ENCODE results near the gene FBXO31.
A peak's percentile ranks its signal among the peaks of the same experiment; 100 is the strongest.

FBXO31 gene

DNA sequence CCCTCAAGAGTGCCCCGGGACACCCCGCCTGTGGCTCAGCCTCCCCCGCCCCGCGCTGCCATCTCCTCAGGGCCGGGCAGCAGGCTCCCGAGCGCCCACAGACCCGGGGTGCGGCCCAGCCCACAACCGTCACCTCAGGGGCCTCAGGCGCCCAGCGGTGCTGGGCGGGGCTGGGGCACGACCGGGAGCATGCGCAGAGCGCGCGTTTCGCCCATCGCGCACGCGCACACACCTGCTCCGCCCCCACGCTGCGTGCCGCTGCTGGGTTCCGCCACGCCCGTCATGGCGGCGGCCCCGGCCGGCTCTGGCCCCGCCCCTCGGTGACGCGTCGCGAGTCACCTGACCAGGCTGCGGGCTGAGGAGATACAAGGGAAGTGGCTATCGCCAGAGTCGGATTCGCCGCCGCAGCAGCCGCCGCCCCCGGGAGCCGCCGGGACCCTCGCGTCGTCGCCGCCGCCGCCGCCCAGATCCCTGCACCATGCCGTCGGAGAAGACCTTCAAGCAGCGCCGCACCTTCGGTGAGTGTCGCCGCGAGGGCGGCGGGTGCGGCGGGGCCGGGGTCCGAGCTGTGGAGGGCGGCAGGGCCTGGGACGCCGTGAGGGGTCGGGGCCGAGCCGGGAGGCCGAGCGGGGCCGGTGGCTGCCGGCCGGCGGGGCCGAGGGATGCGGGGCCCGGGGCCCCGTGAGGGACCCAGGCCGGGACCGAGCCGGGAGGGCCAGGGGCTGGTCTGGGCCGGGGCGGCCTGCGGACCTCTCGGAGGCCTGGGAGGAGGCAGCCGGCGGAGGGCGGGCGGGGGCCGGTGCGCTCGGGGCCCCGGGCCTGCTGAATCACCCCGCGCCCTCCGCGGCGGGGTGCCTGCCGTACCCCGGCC lies 8.6 kb upstream of the FBXO31 start, which contains the start of gene MAP1LC3B (continued):
- TF ChIP-seq PRDM4 (tag by site-specific recombination; IDR thresholded peaks at IDR 0.05), result 0 out of 2 replicates have a peak, but pooled peaks have one; percentile 17
- no peak for TF ChIP-seq HOXA7 (CRISPR knock-in tag; IDR thresholded peaks at IDR 0.05; ENCODE audit: borderline replicate concordance)
- TF ChIP-seq, protein P1, sequence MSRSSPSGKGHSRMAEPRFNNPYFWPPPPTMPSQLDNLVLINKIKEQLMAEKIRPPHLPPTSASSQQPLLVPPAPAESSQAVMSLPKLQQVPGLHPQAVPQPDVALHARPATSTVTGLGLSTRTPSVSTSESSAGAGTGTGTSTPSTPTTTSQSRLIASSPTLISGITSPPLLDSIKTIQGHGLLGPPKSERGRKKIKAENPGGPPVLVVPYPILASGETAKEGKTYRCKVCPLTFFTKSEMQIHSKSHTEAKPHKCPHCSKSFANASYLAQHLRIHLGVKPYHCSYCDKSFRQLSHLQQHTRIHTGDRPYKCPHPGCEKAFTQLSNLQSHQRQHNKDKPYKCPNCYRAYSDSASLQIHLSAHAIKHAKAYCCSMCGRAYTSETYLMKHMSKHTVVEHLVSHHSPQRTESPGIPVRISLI (tag by site-specific recombination; IDR thresholded peaks at IDR 0.05), result no peak
- TF ChIP-seq ZNF274 (IDR thresholded peaks at IDR 0.05; ENCODE audit: low read length), result no peak
- TF ChIP-seq ZNF274 (tag by site-specific recombination; IDR thresholded peaks at IDR 0.05; ENCODE audit: borderline replicate concordance), result no peak
- no peak for TF ChIP-seq MZF1 (tag by site-specific recombination; IDR thresholded peaks at IDR 0.05; ENCODE audit: borderline replicate concordance)
- TF ChIP-seq ZNF138 (tag by site-specific recombination; IDR thresholded peaks at IDR 0.05; ENCODE audit: borderline replicate concordance), result no peak
- TF ChIP-seq ZNF843 (tag by site-specific recombination; IDR thresholded peaks at IDR 0.05), result no peak
- no peak for TF ChIP-seq ZBTB1 (tag by site-specific recombination; IDR thresholded peaks at IDR 0.05)
- no peak for TF ChIP-seq GLI2 (tag by site-specific recombination; IDR thresholded peaks at IDR 0.05; ENCODE audit: borderline replicate concordance, low read depth)
- no peak for TF ChIP-seq ZNF664 (tag by site-specific recombination; IDR thresholded peaks at IDR 0.05)
- TF ChIP-seq ZNF585B (tag by site-specific recombination; IDR thresholded peaks at IDR 0.05), result no peak
- TF ChIP-seq, protein P2, sequence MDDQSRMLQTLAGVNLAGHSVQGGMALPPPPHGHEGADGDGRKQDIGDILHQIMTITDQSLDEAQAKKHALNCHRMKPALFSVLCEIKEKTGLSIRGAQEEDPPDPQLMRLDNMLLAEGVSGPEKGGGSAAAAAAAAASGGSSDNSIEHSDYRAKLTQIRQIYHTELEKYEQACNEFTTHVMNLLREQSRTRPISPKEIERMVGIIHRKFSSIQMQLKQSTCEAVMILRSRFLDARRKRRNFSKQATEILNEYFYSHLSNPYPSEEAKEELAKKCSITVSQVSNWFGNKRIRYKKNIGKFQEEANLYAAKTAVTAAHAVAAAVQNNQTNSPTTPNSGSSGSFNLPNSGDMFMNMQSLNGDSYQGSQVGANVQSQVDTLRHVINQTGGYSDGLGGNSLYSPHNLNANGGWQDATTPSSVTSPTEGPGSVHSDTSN (CRISPR knock-in tag; IDR thresholded peaks at IDR 0.05), result peak; percentile 88
- no peak for TF ChIP-seq ZNF175 (tag by site-specific recombination; IDR thresholded peaks at IDR 0.05)
- TF ChIP-seq ZBTB21 (tag by site-specific recombination; IDR thresholded peaks at IDR 0.05), result no peak
- TF ChIP-seq ZNF558 (tag by site-specific recombination; IDR thresholded peaks at IDR 0.05), result no peak
- TF ChIP-seq ZNF76 (tag by site-specific recombination; IDR thresholded peaks at IDR 0.05; ENCODE audit: borderline replicate concordance, low read depth), result peak; percentile 78; the same call in 1 of the 2 replicates
- TF ChIP-seq ZNF624 (tag by site-specific recombination; IDR thresholded peaks at IDR 0.05), result no peak
- TF ChIP-seq ZNF19 (tag by site-specific recombination; IDR thresholded peaks at IDR 0.05; ENCODE audit: low read depth), result no peak
- no peak for TF ChIP-seq ZNF121 (tag by site-specific recombination; IDR thresholded peaks at IDR 0.05)
- no peak for TF ChIP-seq ELK4 (IDR thresholded peaks at IDR 0.05; ENCODE audit: borderline replicate concordance, low read depth, low read length)
- no peak for TF ChIP-seq ZSCAN23 (tag by site-specific recombination; IDR thresholded peaks at IDR 0.05)
- 0 out of 2 replicates have a peak, but pooled peaks have one; percentile 34 for TF ChIP-seq ZNF174 (tag by site-specific recombination; IDR thresholded peaks at IDR 0.05)
- no peak for TF ChIP-seq ZNF426 (tag by site-specific recombination; IDR thresholded peaks at IDR 0.05)
- peak; percentile 48; the same call in 1 of the 2 replicates for TF ChIP-seq ZNF10 (tag by site-specific recombination; IDR thresholded peaks at IDR 0.05)
- TF ChIP-seq ZNF239 (tag by site-specific recombination; IDR thresholded peaks at IDR 0.05), result no peak
- TF ChIP-seq ZNF670 (tag by site-specific recombination; IDR thresholded peaks at IDR 0.05; ENCODE audit: low read depth), result no peak
- no peak for TF ChIP-seq GLI4 (tag by site-specific recombination; IDR thresholded peaks at IDR 0.05)
- TF ChIP-seq, protein P3, sequence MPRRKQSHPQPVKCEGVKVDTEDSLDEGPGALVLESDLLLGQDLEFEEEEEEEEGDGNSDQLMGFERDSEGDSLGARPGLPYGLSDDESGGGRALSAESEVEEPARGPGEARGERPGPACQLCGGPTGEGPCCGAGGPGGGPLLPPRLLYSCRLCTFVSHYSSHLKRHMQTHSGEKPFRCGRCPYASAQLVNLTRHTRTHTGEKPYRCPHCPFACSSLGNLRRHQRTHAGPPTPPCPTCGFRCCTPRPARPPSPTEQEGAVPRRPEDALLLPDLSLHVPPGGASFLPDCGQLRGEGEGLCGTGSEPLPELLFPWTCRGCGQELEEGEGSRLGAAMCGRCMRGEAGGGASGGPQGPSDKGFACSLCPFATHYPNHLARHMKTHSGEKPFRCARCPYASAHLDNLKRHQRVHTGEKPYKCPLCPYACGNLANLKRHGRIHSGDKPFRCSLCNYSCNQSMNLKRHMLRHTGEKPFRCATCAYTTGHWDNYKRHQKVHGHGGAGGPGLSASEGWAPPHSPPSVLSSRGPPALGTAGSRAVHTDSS (tag by site-specific recombination; IDR thresholded peaks at IDR 0.05), result no peak
- no peak for TF ChIP-seq GFI1B (tag by site-specific recombination; IDR thresholded peaks at IDR 0.05)
- TF ChIP-seq, protein P4, sequence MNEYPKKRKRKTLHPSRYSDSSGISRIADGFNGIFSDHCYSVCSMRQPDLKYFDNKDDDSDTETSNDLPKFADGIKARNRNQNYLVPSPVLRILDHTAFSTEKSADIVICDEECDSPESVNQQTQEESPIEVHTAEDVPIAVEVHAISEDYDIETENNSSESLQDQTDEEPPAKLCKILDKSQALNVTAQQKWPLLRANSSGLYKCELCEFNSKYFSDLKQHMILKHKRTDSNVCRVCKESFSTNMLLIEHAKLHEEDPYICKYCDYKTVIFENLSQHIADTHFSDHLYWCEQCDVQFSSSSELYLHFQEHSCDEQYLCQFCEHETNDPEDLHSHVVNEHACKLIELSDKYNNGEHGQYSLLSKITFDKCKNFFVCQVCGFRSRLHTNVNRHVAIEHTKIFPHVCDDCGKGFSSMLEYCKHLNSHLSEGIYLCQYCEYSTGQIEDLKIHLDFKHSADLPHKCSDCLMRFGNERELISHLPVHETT (tag by site-specific recombination; IDR thresholded peaks at IDR 0.05), result no peak
- no peak for TF ChIP-seq ZNF341 (tag by site-specific recombination; IDR thresholded peaks at IDR 0.05; ENCODE audit: low read depth)

Data from HEK293 (cell line).